GM04504 (cell line): ENCODE measurements around the gene TPO.
"Not testable (repeated sequence)": the region's sequence is repeated elsewhere in the genome, so short reads cannot be mapped to it uniquely, and the experiment has no call there.

Source experiments
- DNase-seq: peaks from one replicate; pipeline ENCODE4 v3.0.0-alpha.2; 2012; ENCODE audit warnings: low read depth

TPO gene

DNA sequence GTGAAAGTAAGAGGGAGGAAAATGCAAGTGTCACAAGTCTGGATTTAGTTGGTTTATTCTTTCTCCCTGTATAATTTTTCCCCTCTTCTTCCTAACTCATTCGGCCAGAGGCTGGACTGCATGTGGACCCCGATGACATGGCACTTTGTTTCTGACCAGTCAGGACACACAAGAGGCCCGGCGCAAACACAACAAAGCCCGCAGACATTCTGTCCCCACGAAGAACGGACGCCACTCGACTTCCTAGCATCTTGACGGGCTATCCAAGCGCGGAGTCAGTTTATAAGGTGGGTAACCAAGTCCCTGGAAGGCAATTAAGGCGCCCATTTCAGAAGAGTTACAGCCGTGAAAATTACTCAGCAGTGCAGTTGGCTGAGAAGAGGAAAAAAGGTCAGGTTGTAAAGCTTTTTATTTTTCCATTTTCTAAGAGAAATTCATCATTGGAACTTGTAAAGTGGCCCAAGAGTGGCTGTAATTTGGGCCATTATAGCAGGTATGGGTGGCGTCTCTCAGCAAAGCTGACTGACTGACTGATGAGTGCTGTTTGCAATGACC is at the start of gene TPO:
TPO (plus strand) TSS at position 308 of the 555 bp plus-strand sequence. CDS start 946 bp downstream, outside the sequence.
- no peak for DNase-seq

DNA sequence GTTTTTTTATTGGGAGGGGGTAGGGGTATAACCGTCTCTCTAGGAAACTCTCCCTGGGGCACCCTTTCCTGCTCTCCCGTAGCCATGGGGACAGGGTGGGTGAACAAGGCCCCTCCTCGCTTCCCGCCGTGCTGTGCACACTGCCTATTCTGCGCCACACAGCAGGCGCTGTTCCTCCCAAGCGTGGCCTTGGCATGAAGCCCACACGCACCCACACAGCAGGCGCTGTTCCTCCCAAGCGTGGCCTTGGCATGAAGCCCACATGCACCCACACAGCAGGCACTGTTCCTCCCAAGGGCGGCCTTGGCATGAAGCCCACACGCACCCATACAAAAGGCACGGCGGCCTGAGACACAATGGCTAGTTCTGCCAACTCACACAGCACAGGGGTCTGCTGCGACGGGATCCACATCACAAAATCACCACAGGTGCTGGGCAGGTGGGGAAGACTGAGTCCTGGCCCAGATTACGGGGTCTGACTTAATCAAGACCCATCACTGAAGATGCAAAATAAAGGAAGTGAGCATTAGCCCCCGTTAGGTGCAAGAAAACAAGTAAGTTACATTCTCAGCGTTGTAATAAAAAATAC is 46.6 kb upstream of the TPO start:
- DNase-seq, result no peak

DNA sequence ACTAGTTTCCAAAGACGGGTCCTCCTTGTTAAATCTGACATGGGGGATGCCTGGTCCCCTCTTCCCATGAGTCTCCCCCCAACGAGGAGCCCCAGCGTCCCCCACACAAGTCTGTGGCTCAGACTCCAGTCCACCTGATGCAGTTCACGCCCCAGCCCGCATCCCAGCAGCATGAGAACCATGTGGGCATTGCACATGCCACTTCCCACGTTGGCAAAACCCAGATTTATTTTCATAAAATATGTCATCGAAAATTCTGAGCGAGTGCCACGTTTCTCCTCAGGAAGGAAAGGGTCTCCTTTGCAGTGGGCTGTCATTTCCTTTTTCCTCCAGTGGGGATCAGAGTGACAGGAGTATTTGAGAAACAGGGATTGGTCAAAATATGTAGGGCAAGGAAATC is 45.7 kb upstream of the TPO start:
- DNase-seq, result no peak

DNA sequence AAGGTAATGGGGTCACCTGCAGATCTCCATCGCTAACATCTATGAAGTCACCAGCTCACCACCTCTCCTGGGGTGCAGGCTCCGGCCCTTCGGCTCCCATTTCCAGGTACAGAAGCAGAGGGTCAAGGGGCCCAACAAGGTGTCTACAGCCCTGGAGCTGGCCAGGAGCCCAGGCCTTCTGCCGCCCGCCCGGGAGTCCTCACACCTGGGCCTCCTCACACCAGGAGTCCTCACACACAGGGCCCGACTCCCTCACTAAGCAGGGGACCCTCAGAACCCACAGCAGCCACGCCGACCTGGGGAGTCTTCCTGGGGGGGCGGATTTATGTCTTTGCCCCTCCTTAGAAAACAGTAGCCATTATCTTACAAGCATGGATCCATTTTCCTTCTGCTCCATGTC is 43.4 kb upstream of the TPO start:
- DNase-seq, result no peak

DNA sequence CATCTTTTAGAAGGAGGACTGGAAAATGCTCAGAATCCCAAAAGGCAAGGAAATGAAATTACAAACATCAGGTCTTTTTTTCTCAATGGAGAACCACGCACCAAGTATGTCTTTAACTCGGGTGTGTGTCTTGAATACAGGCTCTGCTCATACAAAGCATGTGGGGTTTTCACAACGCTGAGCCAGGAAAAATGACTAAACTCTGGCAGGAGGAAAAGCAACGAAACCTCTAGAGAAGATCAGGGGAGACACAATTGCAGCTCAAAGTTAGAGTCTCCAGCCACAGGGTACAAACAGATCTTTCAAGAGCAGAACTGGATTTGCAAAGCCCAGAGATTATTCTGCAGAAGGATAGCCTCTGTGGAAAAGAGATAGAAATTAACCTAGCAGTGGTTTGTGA is 42.8 kb upstream of the TPO start:
- no peak for DNase-seq

DNA sequence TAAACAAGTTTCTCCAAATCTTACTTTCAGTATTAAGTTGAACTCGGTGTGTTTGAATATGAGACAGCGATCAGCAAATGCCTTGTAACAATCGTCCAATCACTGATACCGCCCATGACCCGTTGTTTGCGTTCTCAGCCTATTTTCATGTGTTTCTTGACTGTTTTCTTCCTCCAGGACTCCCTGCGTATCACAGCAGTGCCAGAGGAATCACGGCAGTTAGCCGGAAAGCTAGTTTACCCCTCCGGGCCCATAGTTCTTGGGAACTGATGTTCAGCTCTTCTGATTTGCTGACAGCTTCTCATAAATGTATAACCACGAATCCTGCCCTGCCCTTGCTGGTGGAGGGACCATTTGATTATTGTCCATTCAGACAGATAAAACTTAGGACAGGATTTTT is 42.2 kb upstream of the TPO start:
- DNase-seq, result no peak

DNA sequence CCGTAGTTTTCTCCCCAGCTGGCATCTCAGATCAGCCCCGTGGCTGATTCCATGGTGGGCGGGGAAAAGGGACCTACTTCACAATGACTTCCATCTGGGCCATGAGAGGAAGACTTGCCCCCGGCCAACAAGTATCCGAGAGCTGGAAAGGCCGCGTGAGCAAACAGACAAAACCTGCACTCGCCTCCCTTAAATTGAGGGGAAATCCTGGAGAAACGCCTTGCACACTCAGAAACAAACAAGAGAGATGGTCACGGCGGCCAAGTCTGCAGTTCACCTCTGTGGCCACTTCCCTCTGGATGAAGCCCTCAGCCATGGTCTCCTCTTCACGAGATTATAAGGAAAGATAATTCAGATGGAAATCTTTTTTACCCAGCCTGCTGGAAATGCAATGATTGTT is 39.4 kb upstream of the TPO start:
- DNase-seq, result no peak

DNA sequence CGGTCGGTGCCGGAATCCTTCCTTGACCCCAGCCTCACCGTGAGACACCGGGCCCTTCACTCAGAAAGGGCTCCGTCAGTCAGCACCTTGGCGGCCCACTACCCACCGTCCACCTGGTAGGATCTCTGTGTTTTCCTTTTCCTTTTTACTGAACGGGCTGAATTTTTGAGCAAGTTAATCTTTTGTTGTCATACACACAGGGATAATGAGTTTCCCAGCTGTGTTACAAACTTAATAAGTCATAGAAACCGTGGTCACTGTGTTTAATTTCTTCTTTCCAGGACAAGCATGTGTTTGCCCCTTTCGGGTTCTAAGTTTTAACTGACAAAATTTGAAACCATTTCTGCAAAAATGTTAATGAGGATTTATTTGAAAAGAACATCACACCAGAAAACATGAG is 39.0 kb upstream of the TPO start:
- no peak for DNase-seq

DNA sequence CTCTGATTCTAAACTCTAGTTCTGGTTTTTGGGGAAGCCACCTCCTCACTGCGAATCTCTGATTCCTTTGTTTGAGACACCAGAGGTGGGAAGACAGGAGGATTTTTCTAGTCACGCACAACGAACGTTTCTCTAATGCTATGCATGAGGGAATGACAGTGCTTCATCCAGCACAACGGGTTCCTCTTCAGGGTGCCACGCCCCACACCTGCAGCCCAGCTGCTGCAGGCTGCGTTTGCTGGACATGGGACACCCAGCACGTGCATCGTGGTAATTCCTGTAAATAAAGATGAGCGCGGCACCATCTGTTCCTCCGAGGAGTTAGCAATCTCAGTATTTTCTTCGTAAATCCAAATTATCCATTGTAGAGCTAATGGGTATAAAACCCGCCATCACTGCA is 37.5 kb upstream of the TPO start:
- DNase-seq, result no peak

DNA sequence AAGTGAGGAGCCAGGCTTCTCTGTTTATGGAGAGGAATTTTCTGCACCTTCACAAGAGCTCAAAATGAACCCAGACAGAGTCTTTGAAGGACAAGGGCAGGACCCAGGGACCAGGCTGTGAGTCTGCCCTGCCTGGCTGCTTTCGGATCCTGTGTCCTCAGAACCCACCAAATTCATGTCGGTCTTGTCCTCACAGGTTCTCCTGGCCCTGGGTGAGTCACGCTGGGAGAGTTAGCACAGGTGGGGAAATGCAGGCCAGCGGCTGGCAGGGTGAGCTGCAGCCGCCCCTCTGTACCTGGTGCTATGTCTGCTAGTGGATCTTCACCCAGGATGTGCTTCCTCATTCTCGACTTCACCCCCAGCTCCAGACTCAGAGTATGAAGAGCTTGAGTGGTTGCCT is 35.8 kb upstream of the TPO start:
- DNase-seq, result no peak

DNA sequence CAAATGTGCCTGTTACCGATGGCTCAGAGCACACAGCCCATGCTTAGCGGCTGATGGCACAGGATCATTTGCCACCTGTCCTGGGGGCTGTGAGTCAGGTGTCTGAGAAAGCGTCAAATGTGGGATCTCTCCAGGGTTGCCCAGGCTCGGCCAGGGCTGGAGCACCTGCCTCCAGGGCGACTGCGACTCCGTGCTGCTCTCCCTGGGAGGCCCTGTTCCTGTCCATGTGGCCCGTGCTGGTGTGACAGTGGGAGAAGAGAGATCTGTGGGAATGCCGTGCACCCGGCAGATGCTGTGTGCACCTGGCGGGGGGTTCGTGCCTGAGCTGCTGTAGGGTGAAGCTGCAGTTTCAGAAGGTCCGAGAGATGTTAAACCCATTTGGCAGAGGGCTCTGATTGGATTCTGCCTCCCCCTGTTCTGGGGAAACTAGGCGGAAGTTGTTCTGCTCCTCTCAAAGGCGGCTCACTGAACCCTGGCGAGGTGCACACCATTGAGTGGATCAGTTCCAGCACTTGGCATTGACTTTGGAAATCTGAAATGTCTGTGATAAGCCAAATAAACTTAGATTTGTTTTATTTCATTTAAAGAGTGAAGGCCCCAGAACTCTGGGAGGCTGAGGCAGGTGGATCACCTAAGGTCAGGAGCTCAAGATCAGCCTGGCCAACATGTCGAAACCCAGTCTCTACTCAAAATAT is 34.7 kb upstream of the TPO start:
- no peak for DNase-seq

DNA sequence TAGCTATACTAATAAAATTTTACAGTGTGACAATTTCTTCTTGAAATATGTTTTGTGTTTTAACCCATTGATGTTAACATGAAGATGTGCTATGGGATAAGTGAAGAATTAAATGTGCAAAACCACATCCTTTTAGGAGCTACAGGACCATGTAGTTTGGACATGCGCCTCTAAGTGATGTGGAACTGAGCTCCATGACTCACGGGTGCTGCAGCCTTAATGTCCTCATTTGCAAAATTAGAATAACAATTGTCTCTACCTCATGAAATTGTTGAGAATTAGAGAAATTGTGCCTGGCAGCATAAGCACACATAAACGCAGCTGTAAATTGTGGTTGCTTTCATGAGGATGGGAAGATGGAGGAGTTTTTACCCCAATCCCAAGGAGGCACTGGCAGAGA is 31.6 kb upstream of the TPO start:
- no peak for DNase-seq

DNA sequence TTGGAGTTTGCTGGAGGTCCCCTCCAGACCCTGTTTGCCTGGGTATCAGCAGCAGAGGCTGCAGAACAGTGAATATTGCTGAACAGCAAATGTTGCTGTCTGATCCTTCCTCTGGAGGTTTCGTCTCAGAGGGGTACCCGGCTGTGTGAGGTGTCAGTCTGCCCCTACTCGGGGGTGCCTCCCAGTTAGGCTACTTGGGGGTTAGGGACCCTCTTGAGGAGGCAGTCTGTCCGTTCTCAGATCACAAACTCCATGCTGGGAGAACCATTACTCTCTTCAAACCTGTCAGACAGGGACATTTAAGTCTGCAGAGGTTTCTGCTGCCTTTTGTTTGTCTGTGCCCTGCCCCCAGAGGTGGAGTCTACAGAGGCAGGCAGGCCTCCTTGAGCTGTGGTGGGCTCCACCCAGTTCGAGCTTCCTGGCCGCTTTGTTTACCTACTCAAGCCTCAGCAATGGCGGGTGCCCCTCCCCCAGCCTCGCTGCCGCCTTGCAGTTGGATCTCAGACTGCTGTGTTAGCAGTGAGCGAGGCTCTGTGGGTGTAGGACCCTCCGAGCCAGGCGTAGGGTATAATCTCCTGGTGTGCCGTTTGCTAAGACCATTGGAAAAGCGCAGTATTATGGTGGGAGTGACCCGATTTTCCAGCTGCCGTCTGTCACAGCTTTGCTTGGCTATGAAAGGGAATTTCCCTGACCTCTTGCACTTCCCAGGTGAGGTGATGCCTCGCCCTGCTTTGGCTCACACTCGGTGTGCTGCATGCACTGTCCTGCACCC is 25.1 kb upstream of the TPO start:
- not testable (repeated sequence) for DNase-seq

DNA sequence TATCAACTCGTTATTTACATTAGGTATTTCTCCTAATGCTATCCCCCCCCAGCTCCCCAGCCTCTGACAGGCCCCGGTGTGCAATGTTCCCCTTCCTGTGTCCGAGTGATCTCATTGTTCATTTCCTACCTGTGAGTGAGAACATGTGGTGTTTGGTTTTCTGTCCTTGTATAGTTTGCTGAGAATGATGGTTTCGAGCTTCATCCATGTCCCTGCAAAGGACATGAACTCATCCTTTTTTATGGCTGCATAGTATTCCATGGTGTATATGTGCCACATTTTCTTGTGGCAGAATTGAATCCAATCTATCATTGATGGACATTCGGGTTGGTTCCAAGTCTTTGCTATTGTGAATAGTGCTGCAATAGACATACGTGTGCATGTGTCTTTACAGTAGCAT is 23.1 kb upstream of the TPO start:
- not testable (repeated sequence) for DNase-seq

DNA sequence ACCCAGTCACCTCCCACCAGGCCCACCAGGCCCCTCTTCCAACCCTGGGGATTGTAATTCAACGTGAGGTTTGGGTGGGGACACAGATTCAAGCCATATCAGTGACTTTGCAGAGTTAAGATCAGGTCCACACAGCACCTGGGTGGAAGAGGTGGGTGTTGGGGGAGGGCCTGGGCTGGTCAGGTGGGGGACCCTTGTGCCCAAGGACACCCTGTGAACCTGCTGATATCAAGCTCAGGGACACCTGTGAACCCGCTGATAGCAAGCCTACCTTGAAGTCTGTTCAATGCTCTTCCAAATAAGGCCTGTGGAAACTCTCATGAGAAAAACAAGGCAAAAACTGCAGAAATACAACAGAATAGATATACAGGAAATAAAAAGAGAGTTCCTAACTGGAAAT is 19.9 kb upstream of the TPO start:
- DNase-seq, result no peak

DNA sequence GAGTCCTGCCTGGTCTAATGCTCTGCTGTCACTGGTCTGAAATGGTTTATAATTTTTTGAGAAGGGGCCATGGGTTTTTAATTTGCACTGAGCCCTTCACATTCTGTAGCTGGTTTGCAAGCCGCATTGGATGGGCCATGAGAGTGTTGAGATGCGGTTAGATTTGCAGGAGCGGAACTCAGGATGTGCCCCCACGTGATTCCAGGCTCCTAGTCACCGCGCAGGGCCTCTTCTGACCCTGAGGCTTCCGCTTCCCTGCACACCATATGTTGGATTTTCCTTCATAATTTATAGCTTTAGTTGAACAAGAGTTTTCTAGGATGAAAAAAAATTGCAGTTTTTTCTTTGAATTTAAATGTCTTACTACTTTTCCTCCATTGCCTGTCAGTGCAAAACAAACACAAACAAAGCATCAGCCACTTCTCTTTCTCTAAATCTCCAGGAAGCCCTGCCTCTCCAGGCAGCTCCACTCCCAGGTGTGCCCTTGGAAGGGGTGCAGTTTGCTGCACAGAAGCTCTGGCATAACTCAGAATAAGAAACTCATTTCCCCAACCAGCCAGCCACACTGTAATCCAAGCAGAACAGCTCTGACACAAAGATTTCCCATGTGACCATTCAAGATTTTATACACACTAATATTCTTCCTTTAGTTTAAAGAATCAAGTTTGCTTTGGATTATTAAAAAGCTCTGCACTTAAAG is 18.4 kb upstream of the TPO start:
- no peak for DNase-seq

DNA sequence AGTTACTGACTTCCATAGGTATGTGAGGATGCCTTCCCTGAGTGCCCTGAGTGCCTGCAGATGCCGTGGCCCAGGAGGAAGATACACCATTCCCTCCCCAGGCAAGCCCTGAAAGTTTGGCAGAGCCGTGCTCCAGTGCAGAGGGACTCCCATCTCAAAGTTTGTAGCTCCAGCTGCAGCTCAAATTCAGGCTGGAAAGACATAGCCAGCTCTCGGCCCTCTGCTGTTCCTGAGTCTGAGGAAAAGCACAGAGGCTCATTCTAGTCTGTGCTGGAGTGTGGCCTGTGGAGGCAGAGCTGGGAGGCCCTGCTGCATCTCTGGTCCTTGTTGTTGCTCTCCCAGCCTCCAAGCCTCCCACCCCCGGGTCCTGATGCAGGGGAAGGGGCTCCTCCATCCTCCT is 15.9 kb upstream of the TPO start:
- DNase-seq, result no peak

DNA sequence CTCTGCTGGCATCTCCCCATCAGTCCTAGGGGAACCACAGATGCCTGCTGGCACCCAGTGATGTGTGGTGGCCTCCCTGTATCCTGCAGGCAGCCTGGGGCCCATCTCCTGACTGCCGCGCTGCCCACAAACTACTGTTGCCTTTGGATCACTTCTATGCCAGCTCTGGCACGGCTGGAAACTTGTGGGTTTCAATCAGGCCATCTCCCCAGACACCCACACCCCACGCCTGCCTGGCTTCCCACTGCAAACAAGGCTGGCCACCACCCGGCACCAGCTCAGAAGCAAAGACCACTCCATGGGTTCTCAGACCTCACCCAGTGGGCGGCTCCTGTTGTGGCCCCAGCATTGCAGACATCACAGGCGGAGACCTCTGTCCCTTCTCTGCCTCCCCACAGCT is 15.1 kb upstream of the TPO start:
- DNase-seq, result no peak

DNA sequence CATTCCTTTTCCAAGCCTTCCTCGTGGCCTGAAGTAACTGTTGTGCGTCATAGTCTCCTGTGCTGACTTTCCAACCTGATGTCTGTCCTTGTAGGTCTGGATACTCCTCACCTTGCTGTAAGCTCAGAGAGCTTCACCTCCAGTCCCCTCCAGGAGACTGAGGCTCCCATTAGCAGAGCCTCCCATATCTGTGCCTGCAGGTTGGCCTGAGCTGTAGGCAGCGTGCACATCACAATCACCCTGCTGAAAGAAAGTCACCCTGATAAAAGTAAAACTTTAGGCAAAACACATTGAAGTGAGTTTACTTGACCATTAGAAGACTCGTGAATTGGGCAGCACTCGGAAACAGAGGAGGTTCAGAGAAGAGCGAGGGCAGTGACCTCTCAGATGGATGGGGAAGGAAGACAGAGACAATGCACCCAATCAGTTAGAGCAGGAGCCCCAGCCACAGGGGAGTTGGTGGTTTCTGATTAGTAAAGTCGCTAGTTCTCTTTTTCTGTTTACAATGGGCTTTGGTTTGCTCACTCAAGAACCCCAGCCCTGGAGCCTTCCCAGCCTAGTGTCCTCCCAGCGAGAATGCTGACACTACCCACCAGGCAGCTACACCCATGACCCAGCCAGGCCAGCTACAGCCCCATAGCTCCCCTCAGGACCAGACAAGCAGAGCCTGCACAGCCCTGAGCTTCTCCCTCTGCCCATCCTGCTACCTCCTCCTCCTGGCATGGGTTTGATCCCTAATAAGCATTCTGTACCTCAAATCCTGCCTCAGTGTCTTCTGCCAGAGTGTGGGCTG is 12.1 kb upstream of the TPO start:
- no peak for DNase-seq

DNA sequence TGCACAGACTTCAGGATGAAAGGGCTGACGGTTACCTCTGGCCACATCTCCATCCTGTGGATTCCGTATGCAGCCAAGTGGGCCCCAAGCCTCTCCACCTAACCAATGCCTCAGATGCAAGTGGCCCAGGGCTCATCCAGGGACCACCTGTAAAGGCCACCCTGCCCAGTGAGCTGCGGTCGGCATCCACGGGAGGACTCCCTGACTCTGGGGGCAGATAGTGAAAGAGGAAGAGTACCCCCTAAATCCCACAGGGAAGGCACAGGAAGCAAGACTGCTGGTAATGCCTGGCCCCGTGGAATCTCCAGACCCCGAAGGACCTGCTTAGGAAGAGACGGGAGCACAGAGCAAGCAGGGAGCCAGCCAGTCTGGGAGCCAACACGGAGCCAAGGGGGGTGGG is 11.2 kb upstream of the TPO start:
- no peak for DNase-seq

DNA sequence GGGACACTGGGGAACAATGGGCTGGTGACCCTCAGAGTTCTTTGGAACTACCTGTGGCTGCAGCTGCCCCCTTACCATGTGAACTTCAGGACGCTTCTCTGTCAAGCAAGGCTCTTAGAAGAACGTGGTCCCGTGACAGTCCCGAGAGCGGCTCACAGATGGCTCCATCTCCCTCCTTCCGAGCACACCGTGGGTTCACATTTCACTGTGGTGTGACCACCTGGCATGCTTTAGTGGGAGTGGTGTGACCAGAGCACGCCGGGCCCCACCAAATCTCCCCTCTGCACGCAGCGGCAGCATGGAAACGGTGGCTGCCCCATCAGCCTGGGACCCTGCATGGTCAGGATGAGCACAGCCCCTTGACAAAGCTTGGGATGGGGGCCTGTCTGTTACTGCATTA is 9.7 kb upstream of the TPO start:
- no peak for DNase-seq

DNA sequence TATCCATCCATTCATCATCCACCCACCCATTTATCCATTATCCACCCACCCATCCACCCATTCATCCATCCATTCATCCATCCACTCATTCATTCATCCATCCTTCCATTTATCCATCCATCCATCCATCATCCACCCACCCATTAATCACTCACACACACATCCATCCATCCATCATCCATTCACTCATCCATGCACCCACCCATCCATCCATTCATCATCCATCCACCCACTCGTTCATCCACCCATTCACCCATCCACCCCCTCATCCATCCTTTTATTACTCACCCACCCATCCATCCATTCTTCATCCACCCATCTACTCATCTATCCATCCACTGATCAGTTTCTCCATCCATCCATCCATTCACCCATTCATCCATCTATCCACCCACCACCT is 8.1 kb upstream of the TPO start:
- DNase-seq, result no peak
